Adipose tissue (tissue), 3 donors: ENCODE measurements around the gene TMX4. TPM values are rescaled to one million over a fixed set of nuclear protein-coding genes. Genes with fewer than 3 reads are reported as not detected.

Source experiments
- H3K27ac ChIP-seq: one replicate; pipeline ENCODE4 v1.5.1; 2013; ENCODE audit warnings: low read depth, low read length
- WGBS, 3 donors: extraction: QIAGEN DNeasy Blood & Tissue Kit; methylation state at CpG; one replicate each; pipeline ENCODE4 v1.1.7; 2013; 5-methylcytosine and 5-hydroxymethylcytosine counted together
- polyA plus RNA-seq, 3 donors: library from polyadenylated mRNA; stranded (reverse); fragments of 200-250 nt; gene quantifications; one replicate each; pipeline ENCODE4 v1.2.3, GENCODE V29; 2013
- donor health status: healthy with polysubstance abuse.
- donor health status: Bipolar disorder and iron deficiency.
- donor health status: healthy.

Gene TMX4
- polyA plus RNA-seq, 3 donors, result 7.2 to 22.2 (median 12.4) TPM

GRCh38 chr20:8021541-8022269, 2.1 kb upstream of the TMX4 start:
- WGBS, 3 donors, result 81 to 90% (median 81%) methylated on average over 10 of the region's 10 CpGs
- H3K27ac ChIP-seq, result no peak overlapping the region

GRCh38 chr20:8020314-8021079, 936 bp upstream of the TMX4 start:
- 37 to 63% (median 43%) methylated on average over 3 of the region's 3 CpGs for WGBS, 3 donors
- H3K27ac ChIP-seq, result no peak overlapping the region

DNA sequence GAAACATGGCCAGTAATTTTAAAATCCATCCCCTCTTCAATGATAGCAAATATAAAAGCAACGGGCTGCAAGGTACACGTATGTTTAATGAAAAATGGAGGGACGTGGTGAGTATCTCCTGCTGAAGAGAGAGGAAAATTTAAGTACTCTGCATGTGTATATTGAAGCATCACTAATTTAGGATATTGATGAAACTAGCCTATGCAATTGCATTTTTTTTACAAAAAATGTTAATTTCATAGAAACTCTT, 362 bp upstream of the TMX4 start:
- no peak overlapping the region for H3K27ac ChIP-seq
- 0 to 1% (median 1%) methylated on average over 3 of the region's 3 CpGs for WGBS, 3 donors

DNA sequence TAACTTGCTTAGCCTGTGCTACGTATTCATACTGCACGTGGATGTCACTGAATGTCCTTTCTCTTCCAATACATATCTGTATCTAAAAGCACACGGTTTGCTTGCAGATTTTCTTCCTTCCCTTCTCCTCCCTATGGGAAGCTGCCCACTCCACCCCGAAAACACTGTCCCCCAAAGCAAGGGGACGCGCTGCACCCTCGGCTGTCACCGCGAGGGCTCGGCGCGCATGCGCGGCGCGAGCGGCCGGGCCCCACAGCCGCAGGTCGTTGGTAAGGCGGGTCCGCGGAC, 659 bp downstream of the TMX4 start:
- WGBS, 3 donors, result 0 to 1% (median 0%) methylated on average over 23 of the region's 23 CpGs
- peak overlapping the region; percentile 79 for H3K27ac ChIP-seq

DNA sequence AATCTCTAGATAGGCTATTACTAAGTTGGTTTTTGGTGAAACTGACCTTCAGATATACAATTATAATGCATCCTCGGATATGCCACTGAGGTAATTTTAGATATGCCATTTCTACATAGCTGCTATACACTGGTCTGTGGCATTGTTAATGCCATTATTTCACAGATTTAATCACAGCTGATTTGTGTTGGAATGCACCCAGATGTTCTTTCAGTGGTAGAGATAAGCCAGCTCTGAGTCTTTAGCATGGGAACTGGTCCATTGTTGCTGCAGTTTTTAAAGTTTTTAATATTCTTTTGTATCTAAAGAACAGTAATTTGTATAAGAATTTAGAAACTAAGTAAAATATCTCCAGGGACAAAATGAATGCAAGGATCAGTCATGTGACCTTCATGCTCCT, 6.8 kb downstream of the TMX4 start:
- no peak overlapping the region for H3K27ac ChIP-seq
- WGBS, 3 donors, result 71 to 91% (median 90%) methylated on average over 1 of the region's 1 CpG

DNA sequence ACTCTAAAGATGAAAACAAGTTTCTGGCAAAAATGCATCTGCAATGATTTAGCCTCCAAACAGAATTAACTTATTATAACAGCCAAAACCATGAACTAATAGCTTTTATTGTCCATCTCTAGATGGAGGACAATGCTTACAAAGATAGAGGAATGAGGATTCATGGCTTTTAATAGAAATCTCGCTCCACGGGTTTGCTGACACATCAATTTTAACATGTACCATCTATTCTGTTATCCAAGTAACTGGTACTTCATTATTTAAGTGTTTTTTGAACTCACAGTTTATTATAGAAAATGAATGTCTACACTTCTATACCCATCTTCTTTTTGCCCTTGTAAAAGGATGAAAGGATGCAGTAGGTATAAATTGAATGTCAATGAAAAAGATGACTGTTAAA, 10.8 kb downstream of the TMX4 start:
- no peak overlapping the region for H3K27ac ChIP-seq
- WGBS, 3 donors, result 91 to 93% (median 92%) methylated on average over 2 of the region's 2 CpGs

- H3K27ac ChIP-seq, result no peak overlapping the region
- 89 to 94% (median 94%) methylated on average over 1 of the region's 1 CpG for WGBS, 3 donors
These were observed 12.1 kb downstream of the TMX4 start for GRCh38 chr20:8007490-8007889.

- H3K27ac ChIP-seq, result no peak overlapping the region
- 93 to 96% (median 94%) methylated on average over 18 to 19 of the region's 19 CpGs for WGBS, 3 donors
These were observed 13.8 kb downstream of the TMX4 start for GRCh38 chr20:8005575-8006366.

DNA sequence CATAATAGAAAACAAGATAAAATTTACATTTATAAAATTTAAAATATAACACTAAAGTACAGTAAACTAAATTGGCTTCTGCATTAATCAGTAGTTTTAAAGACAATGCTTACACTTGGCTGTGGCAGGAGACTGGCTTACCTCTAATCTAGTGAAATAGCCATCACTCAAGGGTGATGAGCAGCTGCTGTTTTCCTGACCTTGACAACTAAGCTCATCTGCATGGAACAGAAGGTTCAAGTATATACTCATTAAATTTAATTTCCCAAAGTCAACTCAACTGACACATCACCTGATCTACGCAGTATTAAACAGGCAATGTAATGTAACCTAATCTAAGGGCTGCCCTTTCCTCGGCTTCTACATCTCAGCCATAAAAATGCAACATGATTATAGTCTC, 14.5 kb downstream of the TMX4 start:
- no peak overlapping the region for H3K27ac ChIP-seq
- 43 to 98% (median 75%) methylated on average over 2 of the region's 2 CpGs for WGBS, 3 donors

GRCh38 chr20:8002056-8002455, 17.5 kb downstream of the TMX4 start:
- 96 to 98% (median 96%) methylated on average over 1 of the region's 1 CpG for WGBS, 3 donors
- no peak overlapping the region for H3K27ac ChIP-seq

- no peak overlapping the region for H3K27ac ChIP-seq
These were observed 18.8 kb downstream of the TMX4 start for GRCh38 chr20:8000796-8001195.

- no peak overlapping the region for H3K27ac ChIP-seq
- 98 to 99% (median 98%) methylated on average over 3 of the region's 3 CpGs for WGBS, 3 donors
These were observed 22.7 kb downstream of the TMX4 start for GRCh38 chr20:7996898-7997297.

DNA sequence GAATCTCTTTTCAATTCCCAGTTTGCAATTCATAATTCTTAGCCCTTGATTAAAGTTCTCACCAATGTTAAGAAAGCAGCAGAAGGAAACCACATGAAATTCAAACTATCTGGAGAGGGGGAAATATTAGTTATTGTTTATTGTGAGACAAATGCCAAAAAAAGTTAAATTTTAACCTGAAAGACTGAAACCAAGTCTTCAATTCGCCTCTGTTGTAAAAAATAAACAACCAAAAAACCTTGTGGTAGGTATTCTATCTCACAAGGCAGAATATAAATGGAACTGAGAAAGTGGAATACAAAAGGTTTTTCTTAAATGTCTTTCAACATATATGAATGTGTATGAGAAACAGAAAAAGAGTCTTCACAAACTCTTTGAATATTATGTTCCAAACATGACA, 24.8 kb downstream of the TMX4 start:
- no peak overlapping the region for H3K27ac ChIP-seq

DNA sequence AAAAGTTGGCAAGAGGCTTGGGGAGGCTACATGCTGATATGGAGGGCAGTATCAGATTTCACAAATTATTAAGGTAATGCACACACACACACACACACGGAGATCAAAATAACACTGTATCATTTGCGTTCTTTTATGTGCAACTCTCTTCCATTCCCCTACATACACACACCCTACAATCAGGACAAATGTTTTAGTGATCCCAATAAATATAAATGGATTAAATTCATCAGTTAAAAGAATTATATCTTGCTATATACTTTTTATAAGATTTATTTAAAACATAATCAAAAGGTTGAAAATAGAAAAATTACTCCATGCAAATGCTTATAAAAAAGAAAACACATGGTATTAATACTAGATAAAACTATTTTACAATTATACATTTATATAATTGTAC, 25.9 kb downstream of the TMX4 start:
- 97 to 100% (median 99%) methylated on average over 2 of the region's 2 CpGs for whole genome bisulfite sequencing, 3 donors
- H3K27ac ChIP-seq, result no peak overlapping the region

More for the DNA sequence above, 24.8 kb downstream of the TMX4 start:
- 56 to 99% (median 91%) methylated on average over 1 of the region's 1 CpG for WGBS, 3 donors

DNA sequence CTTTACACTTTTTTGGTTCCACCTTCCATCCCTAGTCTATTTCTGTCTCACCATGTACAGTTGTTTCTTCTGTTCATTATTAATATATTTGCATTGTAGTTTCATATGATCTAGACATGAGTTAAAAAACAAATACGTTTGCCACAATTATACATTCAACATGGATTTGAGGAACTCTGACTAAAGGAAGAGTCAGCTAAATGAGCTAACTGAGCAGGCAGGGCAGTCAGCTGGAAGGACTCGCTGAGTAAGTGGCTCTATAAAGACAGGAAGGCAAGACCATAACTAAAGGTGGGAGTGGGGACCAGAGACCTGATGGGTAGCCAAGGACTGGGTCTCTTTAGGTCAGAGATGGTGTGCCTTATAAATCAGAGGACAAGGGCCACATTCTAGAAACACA, 26.3 kb downstream of the TMX4 start:
- H3K27ac ChIP-seq, result no peak overlapping the region
- 87 to 94% (median 93%) methylated on average over 2 of the region's 2 CpGs for WGBS, 3 donors

DNA sequence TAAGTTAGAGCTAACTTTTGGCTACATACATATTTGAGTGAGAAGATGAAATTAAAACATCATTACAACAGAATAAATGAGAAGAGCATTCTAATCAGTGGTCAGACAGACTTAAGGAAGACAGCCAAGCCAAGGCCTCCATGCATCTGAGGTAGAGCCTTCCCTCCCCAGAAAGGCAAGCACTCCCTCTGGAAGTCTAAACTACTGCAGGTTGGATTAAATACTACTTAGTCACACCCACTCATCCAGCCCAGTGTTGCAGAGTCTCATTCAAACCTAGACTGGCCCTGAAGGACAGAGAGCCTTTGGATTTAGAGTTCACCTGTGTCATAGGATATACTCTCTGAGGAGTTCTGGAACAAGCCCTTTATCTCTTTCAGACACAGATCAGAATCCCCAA, 29.2 kb downstream of the TMX4 start:
- no peak overlapping the region for H3K27ac ChIP-seq

DNA sequence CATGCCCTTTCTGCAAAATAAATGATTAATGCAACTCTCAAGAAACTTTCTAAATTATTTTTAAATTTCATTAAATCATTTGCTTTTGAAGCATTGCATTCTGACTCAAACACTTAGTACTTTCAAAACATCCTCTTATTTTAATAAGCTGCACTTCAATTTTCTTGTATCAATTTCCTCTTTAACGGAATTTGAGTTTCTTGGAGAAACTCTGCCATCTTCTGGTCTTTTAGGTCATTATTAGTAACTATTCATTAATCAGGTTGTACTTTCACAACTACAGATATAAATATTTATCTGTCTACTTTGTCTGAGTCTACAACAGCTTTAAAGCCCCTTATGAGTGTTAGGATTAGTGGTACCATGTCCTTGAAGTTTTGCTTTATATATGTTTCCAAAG, 30.2 kb downstream of the TMX4 start:
- no peak overlapping the region for H3K27ac ChIP-seq
- 31 to 71% (median 33%) methylated on average over 1 of the region's 1 CpG for WGBS, 3 donors

DNA sequence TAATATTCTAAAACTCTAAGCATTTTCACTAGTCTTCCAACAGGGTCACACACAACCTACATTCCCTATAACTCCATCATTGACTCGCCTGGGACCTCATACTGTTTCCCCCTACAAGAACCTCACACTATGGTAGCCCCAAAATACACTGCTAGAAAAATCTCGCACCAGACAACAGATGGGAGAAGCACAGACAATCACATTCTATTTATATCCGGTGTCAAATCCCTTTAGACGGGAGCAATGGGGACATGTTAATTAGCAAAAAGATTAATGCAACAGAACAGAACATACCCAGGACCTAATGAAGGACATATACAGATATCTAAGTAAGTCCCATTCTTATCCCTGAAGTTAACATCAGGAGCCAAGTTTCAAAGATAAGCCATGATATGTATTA, 33.6 kb downstream of the TMX4 start:
- H3K27ac ChIP-seq, result no peak overlapping the region
- 93 to 98% (median 94%) methylated on average over 4 of the region's 4 CpGs for WGBS, 3 donors

GRCh38 chr20:7984192-7984591, 35.4 kb downstream of the TMX4 start:
- WGBS, 3 donors, result 87 to 96% (median 88%) methylated on average over 2 of the region's 2 CpGs

DNA sequence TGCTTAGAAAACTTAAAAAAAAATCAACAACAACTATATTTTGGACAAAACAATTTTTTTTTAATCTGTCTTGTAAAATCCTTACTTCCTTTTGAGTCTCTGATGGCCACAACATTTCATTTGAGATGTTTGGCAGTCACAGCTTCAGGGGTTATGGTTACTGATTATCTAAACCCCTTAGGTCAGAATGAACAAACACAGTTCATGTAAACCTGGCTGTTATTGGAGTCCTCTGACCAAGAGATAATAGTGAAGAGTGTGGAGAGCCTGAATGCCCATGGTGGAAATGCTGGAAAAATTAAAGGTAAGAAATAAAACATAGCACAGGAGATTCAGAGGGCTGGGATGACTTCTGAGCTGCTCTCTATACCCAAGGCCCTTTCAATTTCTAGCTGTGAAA, 38.2 kb downstream of the TMX4 start:
- H3K27ac ChIP-seq, result no peak overlapping the region

More at GRCh38 chr20:7984192-7984591, 35.4 kb downstream of the TMX4 start:
- no peak overlapping the region for H3K27ac ChIP-seq
